Caco-2 (cell line): Measurements from ENCODE around the gene DTX1. TPM values are rescaled to one million over a fixed set of nuclear protein-coding genes. Genes with fewer than 3 reads are reported as not detected.

ENCODE experiments used
- BruUV-seq: library from RNA; stranded (reverse); fragments of 400-500 nt; replicated peaks from 2 replicates; lab custom pipeline; 2021; lab: Mats Ljungman, UMichigan
- CTCF ChIA-PET: fragments of 300-600 bp; sonication (Branson Sonifier 250); formaldehyde crosslinking; loops from one replicate; lab custom pipeline; 2022; ENCODE audit warnings: antibody characterized with exemption; lab: Charles Lee
- POLR2A ChIA-PET: fragments of 300-600 bp; sonication (Branson Sonifier 250); formaldehyde crosslinking; loops from one replicate; lab custom pipeline; 2022; ENCODE audit warnings: antibody characterized with exemption; lab: Charles Lee
- DNase-seq, 2 experiments: peaks; one replicate each; pipeline versions ENCODE4 v3.0.0 to v3.0.0-alpha.2; 2020 to 2022
- H3K27me3 ChIP-seq: replicated peaks from 2 replicates; pipeline ENCODE4 v1.6.0; 2011; ENCODE audit warnings: low read length; ENCODE audit not compliant: control insufficient read depth, insufficient read depth
- H3K36me3 ChIP-seq: 2 replicates; pipeline ENCODE4 v1.5.1; 2011; ENCODE audit warnings: low read length; ENCODE audit not compliant: control insufficient read depth, insufficient read depth
- H3K4me1 ChIP-seq: fragments of 250-450 bp; sonication (Bioruptor Pico); 2 replicates; pipeline ENCODE4 v1.5.1; 2020; ENCODE audit warnings: mild to moderate bottlenecking
- H3K4me3 ChIP-seq: 2 replicates; pipeline ENCODE4 v1.5.1; 2011; ENCODE audit warnings: low read depth, mild to moderate bottlenecking, control low read depth, low read length
- H3K9me3 ChIP-seq: fragments of 250-450 bp; sonication (Bioruptor Pico); 2 replicates; pipeline ENCODE4 v1.5.1; 2020; ENCODE audit warnings: mild to moderate bottlenecking, moderate library complexity
- H3K27ac Mint-ChIP-seq: one replicate; pipeline ENCODE4 v1.8.0; 2022; ENCODE audit warnings: mixed read lengths; ENCODE audit not compliant: unreplicated experiment
- H3K27me3 Mint-ChIP-seq: one replicate; pipeline ENCODE4 v1.8.0; 2022; ENCODE audit warnings: mixed read lengths; ENCODE audit not compliant: insufficient read depth, unreplicated experiment
- H3K36me3 Mint-ChIP-seq: one replicate; pipeline ENCODE4 v1.8.0; 2022; ENCODE audit warnings: mild to moderate bottlenecking, mixed read lengths; ENCODE audit not compliant: insufficient read depth, unreplicated experiment
- H3K4me1 Mint-ChIP-seq: one replicate; pipeline ENCODE4 v1.8.0; 2022; ENCODE audit warnings: low read depth, mixed read lengths; ENCODE audit not compliant: unreplicated experiment
- H3K4me3 Mint-ChIP-seq: one replicate; pipeline ENCODE4 v1.8.0; 2022; ENCODE audit warnings: mild to moderate bottlenecking, moderate library complexity, mixed read lengths; ENCODE audit not compliant: unreplicated experiment
- H3K9me3 Mint-ChIP-seq: one replicate; pipeline ENCODE4 v1.8.0; 2022; ENCODE audit warnings: mixed read lengths; ENCODE audit not compliant: unreplicated experiment
- CTCF ChIP-seq, 2 experiments: fragments of 200-600 bp in 1 of 2; IDR thresholded peaks; 1 replicate in 1 of 2; 2 replicates in 1 of 2; pipeline versions ENCODE4 v1.5.1 to v1.8.0; 2011 to 2022; ENCODE audit warnings: antibody characterized with exemption in 1 of 2, control low read depth in 1 of 2, inconsistent platforms in 1 of 2, low read depth in 1 of 2, low read length in 1 of 2, mild to moderate bottlenecking in 1 of 2, moderate library complexity in 1 of 2; ENCODE audit not compliant: insufficient read depth in 1 of 2, severe bottlenecking in 1 of 2, unreplicated experiment in 1 of 2
- intact Hi-C: fragments of 100-400 bp; cut with micrococcal nuclease; formaldehyde crosslinking; loops from one replicate; pipeline ENCODE4 v1.10.0; 2022; ENCODE audit not compliant: unreplicated experiment
- total RNA-seq: library from RNA; stranded (reverse); gene quantifications from 2 replicates; pipeline ENCODE4 v1.2.3, GENCODE V29; 2022

DTX1 gene
- total RNA-seq, 1 experiment from 2014 or later: not detected

DNA sequence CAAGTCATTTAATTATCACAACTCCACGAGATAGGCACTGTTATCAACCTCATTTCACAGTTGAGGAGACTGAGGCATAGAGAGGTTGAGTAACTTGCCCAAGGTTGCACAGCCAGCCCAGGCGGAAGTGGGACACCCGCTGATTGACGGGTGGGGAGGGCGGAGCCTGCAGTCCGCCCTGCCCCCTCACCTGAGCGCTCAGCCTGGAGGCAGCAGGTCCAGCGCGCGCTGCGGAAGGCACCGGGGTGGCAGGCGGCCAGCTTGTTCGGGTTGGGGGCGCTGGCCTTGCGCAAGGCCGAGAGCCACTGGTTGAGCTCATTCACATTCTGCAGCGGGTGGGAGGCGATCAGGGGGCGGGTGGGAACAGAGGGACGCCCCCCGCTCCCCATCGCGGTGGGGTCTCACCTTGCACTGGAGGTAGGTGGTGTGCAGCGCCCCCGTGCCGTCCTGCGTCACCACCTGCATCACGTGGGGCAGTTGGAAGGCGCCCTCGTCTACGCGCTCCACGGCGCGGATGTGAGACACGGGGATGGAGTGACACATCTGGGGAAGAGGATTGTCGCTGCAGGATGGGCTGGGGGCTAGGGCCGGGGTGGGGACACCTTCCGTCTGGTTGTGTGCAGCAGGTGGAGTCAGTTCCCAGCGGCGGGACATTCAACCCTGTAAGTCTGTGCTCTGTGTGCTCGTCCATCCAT, 47.4 kb downstream of the DTX1 start:
- TF ChIP-seq CTCF (IDR thresholded peaks at IDR 0.05; ENCODE audit: insufficient read depth in 1 of 2, low read depth in 1 of 2, low read length in 1 of 2, severe bottlenecking in 1 of 2, unreplicated experiment in 1 of 2): no peak
- no peak overlapping the region for H3K4me3 Mint-ChIP-seq
- BruUV-seq: no TSS peak
- no peak for DNase-seq
- Histone ChIP-seq H3K4me3 (no peak overlapping the region), H3K36me3 (no peaks in the 10 kb centered on the region), H3K4me1 (no peaks in the 10 kb centered on the region), H3K27me3 (no peaks in the 10 kb centered on the region; the same call in 1 of the 2 replicates), H3K9me3 (no peaks in the 10 kb centered on the region)
- POLR2A ChIA-PET: no interaction called here
- no peak overlapping the region for H3K27ac Mint-ChIP-seq
- no peaks in the 10 kb centered on the region for H3K9me3 Mint-ChIP-seq
- no peaks in the 10 kb centered on the region for H3K4me1 Mint-ChIP-seq
- peaks cover 4% of the 10 kb centered on the region for H3K27me3 Mint-ChIP-seq
- CTCF ChIA-PET: interaction anchor here (0.6 kb wide), 3 partner anchors 35 to 236 kb away, joined by 3 to 9 read pairs (median 3); no protein-coding TSS in a partner anchor
- no peaks in the 10 kb centered on the region for H3K36me3 Mint-ChIP-seq
- intact Hi-C loops: no loop called here

DNA sequence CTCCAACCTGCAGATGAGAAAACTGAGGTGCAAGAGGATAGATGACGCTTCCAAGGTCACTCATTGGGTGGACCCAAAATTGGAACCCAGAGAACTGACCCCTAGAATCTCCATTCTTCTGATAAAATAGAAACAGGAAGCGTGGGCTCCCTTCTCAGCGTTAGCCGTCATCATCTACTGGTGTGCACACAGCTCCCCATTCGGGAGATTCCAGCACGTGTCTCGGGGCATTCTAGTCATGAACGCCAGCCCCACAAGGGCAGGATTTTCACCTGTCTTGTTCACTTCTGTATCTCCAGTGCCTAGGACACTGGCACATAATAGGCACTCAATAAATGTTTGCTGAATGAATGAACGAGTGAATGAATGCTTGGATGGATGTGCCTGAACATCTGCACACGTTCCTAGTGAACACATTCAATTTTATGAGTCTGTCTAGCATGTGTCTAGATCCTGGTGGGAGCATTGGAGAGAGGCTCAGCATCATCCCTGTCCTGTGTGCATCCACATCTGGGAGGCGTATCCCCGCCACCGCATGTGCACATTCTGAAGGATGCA, 48.5 kb downstream of the DTX1 start:
- no peak for DNase-seq
- BruUV-seq: no TSS peak
- no peak overlapping the region for H3K27ac Mint-ChIP-seq
- no peak overlapping the region for H3K4me3 Mint-ChIP-seq
- no peaks in the 10 kb centered on the region for H3K9me3 Mint-ChIP-seq
- peaks cover 4% of the 10 kb centered on the region for H3K27me3 Mint-ChIP-seq
- no peaks in the 10 kb centered on the region for H3K9me3 ChIP-seq
- H3K27me3 ChIP-seq: no peaks in the 10 kb centered on the region; the same call in 1 of the 2 replicates
- intact Hi-C loops: no loop called here
- H3K36me3 ChIP-seq: no peaks in the 10 kb centered on the region
- ChIA-PET CTCF (no interaction called here), POLR2A (no interaction called here)
- H3K36me3 Mint-ChIP-seq: no peaks in the 10 kb centered on the region
- H3K4me3 ChIP-seq: no peak overlapping the region
- H3K4me1 ChIP-seq: no peaks in the 10 kb centered on the region
- no peaks in the 10 kb centered on the region for H3K4me1 Mint-ChIP-seq
- no peak for TF ChIP-seq CTCF (IDR thresholded peaks at IDR 0.05; ENCODE audit: insufficient read depth in 1 of 2, low read depth in 1 of 2, low read length in 1 of 2, severe bottlenecking in 1 of 2, unreplicated experiment in 1 of 2)

DNA sequence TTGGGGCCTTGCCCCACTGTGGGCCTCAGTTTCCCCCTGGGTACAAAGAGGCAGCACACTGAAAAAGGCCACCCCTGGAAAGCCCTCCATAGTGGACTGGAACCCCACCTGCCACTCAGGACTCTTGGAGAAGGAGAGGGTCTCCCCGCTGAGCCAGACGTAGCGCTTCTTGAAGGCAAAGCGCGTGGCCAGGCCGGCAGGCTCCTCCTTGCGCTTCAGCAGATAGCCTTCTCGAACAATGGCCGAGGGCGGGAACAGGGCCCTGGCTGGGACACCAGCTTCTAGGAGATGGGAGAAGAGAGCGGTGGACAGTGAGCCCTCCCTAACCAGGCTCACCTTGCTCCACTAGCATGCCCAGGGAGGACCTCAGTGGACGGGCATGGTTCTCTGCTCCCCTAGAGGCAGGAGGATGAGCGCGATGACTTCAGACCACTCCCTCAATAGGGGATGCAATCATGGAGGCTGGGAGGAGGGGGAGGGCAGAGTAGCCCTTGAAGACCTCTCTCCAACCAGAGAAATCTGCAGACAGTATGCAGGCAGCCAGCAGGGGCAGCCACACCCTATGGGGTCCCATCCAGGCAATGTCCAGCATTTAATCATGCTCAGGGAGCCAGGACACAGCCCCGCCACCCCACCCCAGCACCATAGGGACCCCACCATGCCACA, 49.2 kb downstream of the DTX1 start:
- Mint-ChIP-seq H3K9me3 (no peaks in the 10 kb centered on the region), H3K36me3 (no peaks in the 10 kb centered on the region), H3K4me3 (no peak overlapping the region), H3K27ac (no peak overlapping the region), H3K27me3 (peaks cover 4% of the 10 kb centered on the region), H3K4me1 (no peaks in the 10 kb centered on the region)
- no peaks in the 10 kb centered on the region for H3K36me3 ChIP-seq
- intact Hi-C loops: no loop called here
- H3K9me3 ChIP-seq: no peaks in the 10 kb centered on the region
- H3K4me3 ChIP-seq: no peak overlapping the region
- H3K27me3 ChIP-seq: no peaks in the 10 kb centered on the region; the same call in 1 of the 2 replicates
- H3K4me1 ChIP-seq: no peaks in the 10 kb centered on the region
- TF ChIP-seq CTCF (IDR thresholded peaks at IDR 0.05; ENCODE audit: insufficient read depth in 1 of 2, low read depth in 1 of 2, low read length in 1 of 2, severe bottlenecking in 1 of 2, unreplicated experiment in 1 of 2): no peak
- no peak for DNase-seq
- ChIA-PET CTCF (no interaction called here), POLR2A (no interaction called here)
- BruUV-seq: no TSS peak
